ENCODE results near the gene ATP5PB. TPM values are rescaled to one million over a fixed set of nuclear protein-coding genes. Genes with fewer than 3 reads are reported as not detected.

The ATP5PB gene
- total RNA-seq, 2 experiments from 2014 or later: 286 to 303 TPM

DNA sequence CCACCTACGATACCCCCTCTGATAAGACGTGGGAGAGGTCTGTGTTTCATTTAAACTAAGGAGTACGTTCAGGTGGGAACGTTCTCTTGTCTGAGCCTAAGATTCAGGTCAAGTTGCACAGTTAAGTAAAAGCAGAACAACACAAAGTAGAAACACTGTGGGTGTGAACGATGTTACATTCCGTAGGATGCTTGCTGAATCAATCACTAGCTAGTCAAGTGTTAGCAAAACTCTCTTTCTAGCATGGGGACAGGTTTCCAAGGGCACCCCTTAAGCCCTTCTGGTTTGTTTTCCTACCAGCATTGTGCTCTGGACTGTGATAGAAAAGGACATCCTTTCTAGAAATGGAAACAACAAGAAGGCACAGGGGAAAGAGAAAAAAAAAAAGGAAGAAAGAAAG is 37.9 kb downstream of the ATP5PB start:
- Histone ChIP-seq H3K4me2 (ENCODE audit: low read length) (no peak overlapping the region), H2AFZ (ENCODE audit: low read length) (no peak overlapping the region), H4K20me1 (ENCODE audit: insufficient read depth, low read length) (no peaks in the 10 kb centered on the region), H3K9me3 (ENCODE audit: low read length) (no peaks in the 10 kb centered on the region), H3K4me3 (ENCODE audit: low read depth, low read length, poor library complexity, severe bottlenecking) (no peak overlapping the region), H3K9me2 (ENCODE audit: insufficient read depth, low read length) (no peaks in the 10 kb centered on the region), H3K36me3 (ENCODE audit: insufficient read depth, low read length) (no peaks in the 10 kb centered on the region), H3K27ac (ENCODE audit: low read depth, low read length, poor library complexity, severe bottlenecking) (no peak overlapping the region), H3K79me2 (ENCODE audit: insufficient read depth, low read depth, low read length) (no peaks in the 10 kb centered on the region), H3K4me1 (ENCODE audit: insufficient read depth, low read length, poor library complexity, severe bottlenecking) (no peaks in the 10 kb centered on the region)
- intact Hi-C loops (cut with micrococcal nuclease; ENCODE audit: unreplicated experiment): no loop called here
- ChIA-PET POLR2A (no interaction called here), CTCF (ENCODE audit: unreplicated experiment) (no interaction called here)
- no TSS peak for BruUV-seq (replicated peaks)
- DNase-seq (ENCODE audit: low spot score): no peak
- no peak for TF ChIP-seq EZH2phosphoT487 (IDR thresholded peaks at IDR 0.05; ENCODE audit: borderline replicate concordance, low read depth, low read length)
- TF ChIP-seq, protein P1, sequence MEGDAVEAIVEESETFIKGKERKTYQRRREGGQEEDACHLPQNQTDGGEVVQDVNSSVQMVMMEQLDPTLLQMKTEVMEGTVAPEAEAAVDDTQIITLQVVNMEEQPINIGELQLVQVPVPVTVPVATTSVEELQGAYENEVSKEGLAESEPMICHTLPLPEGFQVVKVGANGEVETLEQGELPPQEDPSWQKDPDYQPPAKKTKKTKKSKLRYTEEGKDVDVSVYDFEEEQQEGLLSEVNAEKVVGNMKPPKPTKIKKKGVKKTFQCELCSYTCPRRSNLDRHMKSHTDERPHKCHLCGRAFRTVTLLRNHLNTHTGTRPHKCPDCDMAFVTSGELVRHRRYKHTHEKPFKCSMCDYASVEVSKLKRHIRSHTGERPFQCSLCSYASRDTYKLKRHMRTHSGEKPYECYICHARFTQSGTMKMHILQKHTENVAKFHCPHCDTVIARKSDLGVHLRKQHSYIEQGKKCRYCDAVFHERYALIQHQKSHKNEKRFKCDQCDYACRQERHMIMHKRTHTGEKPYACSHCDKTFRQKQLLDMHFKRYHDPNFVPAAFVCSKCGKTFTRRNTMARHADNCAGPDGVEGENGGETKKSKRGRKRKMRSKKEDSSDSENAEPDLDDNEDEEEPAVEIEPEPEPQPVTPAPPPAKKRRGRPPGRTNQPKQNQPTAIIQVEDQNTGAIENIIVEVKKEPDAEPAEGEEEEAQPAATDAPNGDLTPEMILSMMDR (conservative IDR thresholded peaks at IDR 0.05; ENCODE audit: low read length): no peak

DNA sequence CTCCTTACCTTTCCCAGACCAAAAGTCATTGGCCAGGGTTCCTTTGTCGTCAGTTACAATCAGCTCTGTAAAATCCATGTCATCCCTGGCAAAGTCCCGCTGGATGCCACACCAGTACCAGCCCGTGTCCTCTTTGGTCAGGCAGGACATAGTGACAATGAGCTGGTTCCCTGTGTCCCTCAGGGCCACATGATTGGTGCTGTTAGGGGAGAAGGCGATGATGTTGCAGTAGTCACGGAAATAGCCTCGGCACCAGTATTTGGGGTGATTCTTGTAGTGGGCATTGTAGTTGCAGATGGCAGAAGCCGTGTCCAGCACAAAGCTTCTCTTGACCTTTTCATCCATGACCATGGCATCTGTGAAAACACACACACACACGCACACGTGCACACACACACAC is 39.4 kb downstream of the ATP5PB start:
- ChIA-PET POLR2A (interaction anchor here (0.6 to 0.7 kb wide), 2 partner anchors 12 to 135 kb away, joined by 3 read pairs; no protein-coding TSS in a partner anchor), CTCF (ENCODE audit: unreplicated experiment) (no interaction called here)
- no peak for TF ChIP-seq EZH2phosphoT487 (IDR thresholded peaks at IDR 0.05; ENCODE audit: borderline replicate concordance, low read depth, low read length)
- TF ChIP-seq, protein P1 (conservative IDR thresholded peaks at IDR 0.05; ENCODE audit: low read length): no peak
- H3K9me3 ChIP-seq (ENCODE audit: low read length): no peaks in the 10 kb centered on the region
- no peaks in the 10 kb centered on the region for H3K4me1 ChIP-seq (ENCODE audit: insufficient read depth, low read length, poor library complexity, severe bottlenecking)
- no peak overlapping the region for H3K27ac ChIP-seq (ENCODE audit: low read depth, low read length, poor library complexity, severe bottlenecking)
- BruUV-seq (replicated peaks): no TSS peak
- no peaks in the 10 kb centered on the region for H3K9me2 ChIP-seq (ENCODE audit: insufficient read depth, low read length)
- H2AFZ ChIP-seq (ENCODE audit: low read length): no peak overlapping the region
- H3K36me3 ChIP-seq (ENCODE audit: insufficient read depth, low read length): no peaks in the 10 kb centered on the region
- H4K20me1 ChIP-seq (ENCODE audit: insufficient read depth, low read length): no peaks in the 10 kb centered on the region
- H3K4me3 ChIP-seq (ENCODE audit: low read depth, low read length, poor library complexity, severe bottlenecking): no peak overlapping the region
- DNase-seq (ENCODE audit: low spot score): no peak
- no peak overlapping the region for H3K4me2 ChIP-seq (ENCODE audit: low read length)
- intact Hi-C loops (cut with micrococcal nuclease; ENCODE audit: unreplicated experiment): no loop called here
- H3K79me2 ChIP-seq (ENCODE audit: insufficient read depth, low read depth, low read length): no peaks in the 10 kb centered on the region

DNA sequence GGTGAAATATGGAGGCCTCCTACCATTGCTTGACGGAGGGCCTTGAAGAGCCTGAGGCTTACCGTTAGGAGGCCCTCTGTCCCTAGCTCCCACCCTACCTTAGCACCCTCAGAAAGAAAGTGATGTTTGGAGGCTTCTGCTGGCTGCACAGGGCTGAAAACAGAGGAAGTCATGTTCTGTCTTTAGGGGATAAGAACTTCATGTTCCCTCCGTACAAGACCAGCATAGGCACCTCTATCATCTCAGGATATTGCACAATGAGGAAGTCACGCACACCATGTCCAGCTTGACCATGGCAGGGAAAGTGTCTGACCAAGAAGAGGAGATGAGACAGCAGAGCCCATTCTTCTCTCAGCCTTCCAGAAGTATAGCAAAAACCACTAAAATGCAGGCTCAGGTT is 40.3 kb downstream of the ATP5PB start:
- POLR2A ChIA-PET: interaction anchor here (1.1 kb wide), 1 partner anchor 14 kb away, joined by 4 read pairs; the partner anchor contains the start of genes ADORA3 and TMIGD3

More for the DNA sequence above, 40.3 kb downstream of the ATP5PB start:
- H3K9me3 ChIP-seq (ENCODE audit: low read length): no peaks in the 10 kb centered on the region
- H4K20me1 ChIP-seq (ENCODE audit: insufficient read depth, low read length): no peaks in the 10 kb centered on the region
- H3K79me2 ChIP-seq (ENCODE audit: insufficient read depth, low read depth, low read length): no peaks in the 10 kb centered on the region
- no peak overlapping the region for H3K27ac ChIP-seq (ENCODE audit: low read depth, low read length, poor library complexity, severe bottlenecking)
- H3K9me2 ChIP-seq (ENCODE audit: insufficient read depth, low read length): no peaks in the 10 kb centered on the region
- no peak overlapping the region for H3K4me2 ChIP-seq (ENCODE audit: low read length)
- BruUV-seq (replicated peaks): no TSS peak
- no peak for DNase-seq (ENCODE audit: low spot score)
- intact Hi-C loops (cut with micrococcal nuclease; ENCODE audit: unreplicated experiment): no loop called here
- H2AFZ ChIP-seq (ENCODE audit: low read length): no peak overlapping the region
- CTCF ChIA-PET (ENCODE audit: unreplicated experiment): no interaction called here
- H3K4me1 ChIP-seq (ENCODE audit: insufficient read depth, low read length, poor library complexity, severe bottlenecking): no peaks in the 10 kb centered on the region
- H3K36me3 ChIP-seq (ENCODE audit: insufficient read depth, low read length): no peaks in the 10 kb centered on the region
- H3K4me3 ChIP-seq (ENCODE audit: low read depth, low read length, poor library complexity, severe bottlenecking): no peak overlapping the region
- TF ChIP-seq, protein P1 (conservative IDR thresholded peaks at IDR 0.05; ENCODE audit: low read length): no peak
- TF ChIP-seq EZH2phosphoT487 (IDR thresholded peaks at IDR 0.05; ENCODE audit: borderline replicate concordance, low read depth, low read length): no peak
